ENCODE measurements around the gene TRIM16. TPM values are rescaled to one million over a fixed set of nuclear protein-coding genes. Genes with fewer than 3 reads are reported as not detected.
A peak's percentile ranks its signal among the peaks of the same experiment; 100 is the strongest.
"Not testable (repeated sequence)": the region's sequence is repeated elsewhere in the genome, so short reads cannot be mapped to it uniquely, and the experiment has no call there.

TRIM16 gene
- total and polyA plus RNA-seq, 2 experiments from 2014 or later: 21.3 to 32.1 TPM

GRCh38 chr17:15704239-15704638 lies 20.1 kb upstream of the TRIM16 start:
- H3K4me2 ChIP-seq (ENCODE audit: unreplicated experiment); DNase-seq; in situ Hi-C loops (cut with MboI); H3K27me3 ChIP-seq (replicated peaks; ENCODE audit: insufficient read depth); H3K27ac ChIP-seq; H3K4me1 ChIP-seq (ENCODE audit: insufficient read depth); H4K20me1 ChIP-seq (ENCODE audit: insufficient read depth); H3K9me2 ChIP-seq (ENCODE audit: insufficient read depth); H2AFZ ChIP-seq; H3K79me2 ChIP-seq (ENCODE audit: insufficient read depth); H3F3A ChIP-seq (ENCODE audit: insufficient read depth); H3K4me3 ChIP-seq; H3K9ac ChIP-seq; H3K9me3 ChIP-seq (ENCODE audit: low read depth): not testable (repeated sequence)
- 97 to 98% methylated on average over 27 to 28 of the region's 33 CpGs for WGBS, 2 experiments (ENCODE audit: low coverage in 1 of 2, low lambda C conversion rate in 2 of 2, missing lambda C conversion rate in 2 of 2)
- H3K36me3 ChIP-seq (ENCODE audit: low read depth): peaks cover 46% of the 10 kb centered on the region

GRCh38 chr17:15699937-15700336 lies 15.8 kb upstream of the TRIM16 start:
- H3K9me3 ChIP-seq (ENCODE audit: low read depth); H3K27me3 ChIP-seq (replicated peaks; ENCODE audit: insufficient read depth); H3K36me3 ChIP-seq (ENCODE audit: low read depth); H3K4me1 ChIP-seq (ENCODE audit: insufficient read depth); DNase-seq; H4K20me1 ChIP-seq (ENCODE audit: insufficient read depth); in situ Hi-C loops (cut with MboI); H3K9me2 ChIP-seq (ENCODE audit: insufficient read depth); H3F3A ChIP-seq (ENCODE audit: insufficient read depth); H3K4me2 ChIP-seq (ENCODE audit: unreplicated experiment); H3K79me2 ChIP-seq (ENCODE audit: insufficient read depth): not testable (repeated sequence)
- H3K9ac ChIP-seq: peak overlapping the region; percentile 77
- H2AFZ ChIP-seq: peak overlapping the region; percentile 71
- 0% methylated on average over 4 to 10 of the region's 21 CpGs for WGBS, 2 experiments (ENCODE audit: low coverage in 1 of 2, low lambda C conversion rate in 2 of 2, missing lambda C conversion rate in 2 of 2)
- H3K27ac ChIP-seq: peak overlapping the region; percentile 39; the same call in 1 of the 2 replicates
- H3K4me3 ChIP-seq: peak overlapping the region; percentile 73

GRCh38 chr17:15699413-15699924 lies 15.4 kb upstream of the TRIM16 start, which contains the start of gene ZNF286A:
TSS of gene ZNF286A (plus strand) at chr17:15699752. CDS start at chr17:15700330, 578 bp downstream.
- not testable (repeated sequence) for H3F3A ChIP-seq (ENCODE audit: insufficient read depth)
- 0 to 1% methylated on average over 42 to 44 of the region's 44 CpGs for WGBS, 2 experiments (ENCODE audit: low coverage in 1 of 2, low lambda C conversion rate in 2 of 2, missing lambda C conversion rate in 2 of 2)
- H3K27ac ChIP-seq: peak within 1 kb of the TSS; percentile 39

GRCh38 chr17:15698967-15699366 lies 14.9 kb upstream of the TRIM16 start:
- in situ Hi-C loops (cut with MboI); H3F3A ChIP-seq (ENCODE audit: insufficient read depth); H3K9me2 ChIP-seq (ENCODE audit: insufficient read depth); H3K79me2 ChIP-seq (ENCODE audit: insufficient read depth); H3K27me3 ChIP-seq (replicated peaks; ENCODE audit: insufficient read depth); H3K9me3 ChIP-seq (ENCODE audit: low read depth); H4K20me1 ChIP-seq (ENCODE audit: insufficient read depth); H3K36me3 ChIP-seq (ENCODE audit: low read depth); H3K4me1 ChIP-seq (ENCODE audit: insufficient read depth): not testable (repeated sequence)
- Histone ChIP-seq H3K4me3 (peak overlapping the region; percentile 73), H3K9ac (peak overlapping the region; percentile 77), H3K27ac (peak overlapping the region; percentile 28), H2AFZ (peak overlapping the region; percentile 94), H3K4me2 (ENCODE audit: unreplicated experiment) (peak overlapping the region; percentile 63)
- peak; percentile 2 for DNase-seq
- WGBS, 2 experiments (ENCODE audit: low coverage in 1 of 2, low lambda C conversion rate in 2 of 2, missing lambda C conversion rate in 2 of 2): 0 to 2% methylated on average over 3 of the region's 3 CpGs

More at GRCh38 chr17:15699413-15699924, 15.4 kb upstream of the TRIM16 start, which contains the start of gene ZNF286A:
- H3K4me3 ChIP-seq: peak within 1 kb of the TSS; percentile 73
- peak within 1 kb of the TSS; percentile 63 for H3K4me2 ChIP-seq (ENCODE audit: unreplicated experiment)
- H3K9me3 ChIP-seq (ENCODE audit: low read depth); H3K36me3 ChIP-seq (ENCODE audit: low read depth); H3K4me1 ChIP-seq (ENCODE audit: insufficient read depth); H3K79me2 ChIP-seq (ENCODE audit: insufficient read depth); H3K27me3 ChIP-seq (replicated peaks; ENCODE audit: insufficient read depth); H3K9me2 ChIP-seq (ENCODE audit: insufficient read depth); in situ Hi-C loops (cut with MboI); H4K20me1 ChIP-seq (ENCODE audit: insufficient read depth): not testable (repeated sequence)
- peak; percentile 100 for DNase-seq
- H3K9ac ChIP-seq: peak within 1 kb of the TSS; percentile 77
- H2AFZ ChIP-seq: peak within 1 kb of the TSS; percentile 94

- in situ Hi-C loops (cut with MboI); H3K9me3 ChIP-seq (ENCODE audit: low read depth); H3K4me3 ChIP-seq; H3K36me3 ChIP-seq (ENCODE audit: low read depth); H4K20me1 ChIP-seq (ENCODE audit: insufficient read depth); H3K4me2 ChIP-seq (ENCODE audit: unreplicated experiment); DNase-seq; H3K9ac ChIP-seq; H3K4me1 ChIP-seq (ENCODE audit: insufficient read depth); H3K27me3 ChIP-seq (replicated peaks; ENCODE audit: insufficient read depth); H3K27ac ChIP-seq; H3K9me2 ChIP-seq (ENCODE audit: insufficient read depth); H2AFZ ChIP-seq; H3F3A ChIP-seq (ENCODE audit: insufficient read depth); H3K79me2 ChIP-seq (ENCODE audit: insufficient read depth): not testable (repeated sequence)
- 71 to 78% methylated on average over 1 of the region's 1 CpG for WGBS, 2 experiments (ENCODE audit: low coverage in 1 of 2, low lambda C conversion rate in 2 of 2, missing lambda C conversion rate in 2 of 2)
Measured at GRCh38 chr17:15687494-15687893, 3.4 kb upstream of the TRIM16 start.

- 98% methylated on average over 3 of the region's 3 CpGs for WGBS, 2 experiments (ENCODE audit: low coverage in 1 of 2, low lambda C conversion rate in 2 of 2, missing lambda C conversion rate in 2 of 2)
- H4K20me1 ChIP-seq (ENCODE audit: insufficient read depth); H3F3A ChIP-seq (ENCODE audit: insufficient read depth); H3K4me1 ChIP-seq (ENCODE audit: insufficient read depth); H3K9me2 ChIP-seq (ENCODE audit: insufficient read depth); H3K27ac ChIP-seq; H3K27me3 ChIP-seq (replicated peaks; ENCODE audit: insufficient read depth); H3K79me2 ChIP-seq (ENCODE audit: insufficient read depth); DNase-seq; H3K4me3 ChIP-seq; H3K9ac ChIP-seq; H3K9me3 ChIP-seq (ENCODE audit: low read depth); H3K36me3 ChIP-seq (ENCODE audit: low read depth); in situ Hi-C loops (cut with MboI): not testable (repeated sequence)
- H2AFZ ChIP-seq: peak overlapping the region; percentile 99; the same call in 1 of the 2 replicates
- H3K4me2 ChIP-seq (ENCODE audit: unreplicated experiment): peak overlapping the region; percentile 93
Measured at GRCh38 chr17:15683135-15683534, 976 bp downstream of the TRIM16 start.

DNA sequence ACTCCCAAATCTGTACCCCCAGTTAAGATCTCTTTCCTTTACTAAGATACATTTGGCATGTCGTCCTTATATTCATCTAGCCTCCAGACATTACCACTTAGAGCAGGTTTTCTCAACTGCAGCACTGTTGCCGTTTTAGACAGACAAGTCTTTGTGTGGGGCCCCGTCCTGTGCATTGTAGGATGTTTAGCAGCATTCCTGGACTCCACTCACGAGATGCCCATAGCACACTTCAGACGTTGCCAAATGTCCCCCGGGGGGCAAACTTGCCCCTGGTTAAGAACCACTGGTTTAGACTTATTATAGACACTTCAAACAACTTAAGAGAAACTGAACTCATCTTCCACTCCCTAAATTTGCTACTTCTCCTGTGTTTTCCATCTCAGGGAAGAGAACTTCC lies 8.1 kb downstream of the TRIM16 start:
- not testable (repeated sequence) for H3K4me3 ChIP-seq, DNase-seq
- 94 to 98% methylated on average over 6 of the region's 6 CpGs for WGBS, 2 experiments (ENCODE audit: low coverage in 1 of 2, low lambda C conversion rate in 2 of 2, missing lambda C conversion rate in 2 of 2)

DNA sequence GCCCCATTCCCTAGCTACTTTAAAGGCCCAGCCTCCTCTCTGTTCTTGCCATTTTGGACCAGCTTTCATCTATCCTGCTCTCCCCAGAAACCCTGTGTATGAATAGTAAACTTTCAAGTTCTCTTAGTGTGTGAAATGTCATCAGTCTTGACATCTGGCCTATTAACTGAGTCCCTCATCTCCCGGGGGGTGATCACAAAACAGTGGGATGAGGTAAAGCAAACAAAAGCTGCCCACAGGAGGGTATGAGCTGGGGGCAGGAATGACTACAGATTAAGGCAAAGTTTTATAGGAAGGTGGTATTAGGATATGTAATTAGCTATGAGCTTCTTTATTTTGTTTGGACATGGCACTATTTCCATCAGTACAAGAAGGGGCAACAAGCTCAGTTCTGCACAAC lies 9.5 kb downstream of the TRIM16 start:
- H3F3A ChIP-seq (ENCODE audit: insufficient read depth); DNase-seq; H3K27me3 ChIP-seq (replicated peaks; ENCODE audit: insufficient read depth); H3K4me3 ChIP-seq; H3K4me2 ChIP-seq (ENCODE audit: unreplicated experiment); H3K9me3 ChIP-seq (ENCODE audit: low read depth); H3K9me2 ChIP-seq (ENCODE audit: insufficient read depth); H2AFZ ChIP-seq; in situ Hi-C loops (cut with MboI); H3K36me3 ChIP-seq (ENCODE audit: low read depth); H3K79me2 ChIP-seq (ENCODE audit: insufficient read depth); H3K9ac ChIP-seq; H3K27ac ChIP-seq; H3K4me1 ChIP-seq (ENCODE audit: insufficient read depth); H4K20me1 ChIP-seq (ENCODE audit: insufficient read depth): not testable (repeated sequence)
- WGBS, 2 experiments (ENCODE audit: low coverage in 1 of 2, low lambda C conversion rate in 2 of 2, missing lambda C conversion rate in 2 of 2): 79 to 100% methylated on average over 1 of the region's 1 CpG

More for the DNA sequence above, 8.1 kb downstream of the TRIM16 start:
- H3K4me1 ChIP-seq (ENCODE audit: insufficient read depth); H2AFZ ChIP-seq; H3F3A ChIP-seq (ENCODE audit: insufficient read depth); H3K9me3 ChIP-seq (ENCODE audit: low read depth); H3K27me3 ChIP-seq (replicated peaks; ENCODE audit: insufficient read depth); H3K9me2 ChIP-seq (ENCODE audit: insufficient read depth); H3K79me2 ChIP-seq (ENCODE audit: insufficient read depth); H4K20me1 ChIP-seq (ENCODE audit: insufficient read depth); H3K4me2 ChIP-seq (ENCODE audit: unreplicated experiment); H3K27ac ChIP-seq; H3K9ac ChIP-seq; H3K36me3 ChIP-seq (ENCODE audit: low read depth); in situ Hi-C loops (cut with MboI): not testable (repeated sequence)
